Stimulated activated CD8-positive, alpha-beta memory T cell treated with anti-CD3 and anti-CD28 coated beads, Interleukin-7, amount 100 ng/mL, for 4 hours (primary cell): ENCODE results near the gene PDE3B.
"Not testable (repeated sequence)": the region's sequence is repeated elsewhere in the genome, so short reads cannot be mapped to it uniquely, and the experiment has no call there.

Experiments
- DNase-seq, 2 donors: peaks; one replicate each; pipeline ENCODE4 v3.0.0-alpha.2; 2020; ENCODE audit warnings: low read depth in 2 of 2

The PDE3B gene

GRCh38 chr11:14643697-14644225, at the start of gene PDE3B:
PDE3B (plus strand) TSS chr11:14643804; CDS start chr11:14644076, 272 bp downstream.
- peak in 1 of 2 donors; percentile 69 for DNase-seq

GRCh38 chr11:14595261-14595660, 48.3 kb upstream of the PDE3B start:
- not testable (repeated sequence) for DNase-seq

- DNase-seq, result no peak
Observed at GRCh38 chr11:14607713-14608112, 35.9 kb upstream of the PDE3B start.

- DNase-seq, result no peak
Observed at GRCh38 chr11:14609902-14610301, 33.7 kb upstream of the PDE3B start.

- DNase-seq, result no peak
Observed at GRCh38 chr11:14611939-14612338, 31.7 kb upstream of the PDE3B start.

GRCh38 chr11:14612694-14613093, 30.9 kb upstream of the PDE3B start:
- no peak for DNase-seq

GRCh38 chr11:14614091-14614622, 29.4 kb upstream of the PDE3B start:
- DNase-seq, result no peak

- DNase-seq, result no peak
Observed at GRCh38 chr11:14617241-14618027, 26.2 kb upstream of the PDE3B start.

- DNase-seq, result no peak
Observed at GRCh38 chr11:14618060-14618459, 25.5 kb upstream of the PDE3B start.

GRCh38 chr11:14619603-14620531, 23.7 kb upstream of the PDE3B start:
- DNase-seq, result no peak

- DNase-seq, result no peak
Observed at GRCh38 chr11:14622223-14622954, 21.2 kb upstream of the PDE3B start.

GRCh38 chr11:14623036-14623435, 20.6 kb upstream of the PDE3B start:
- DNase-seq, result no peak

GRCh38 chr11:14625586-14626205, 17.9 kb upstream of the PDE3B start:
- DNase-seq, result no peak

- DNase-seq, result no peak
Observed at GRCh38 chr11:14626650-14627049, 17.0 kb upstream of the PDE3B start.

- not testable (repeated sequence) for DNase-seq
Observed at GRCh38 chr11:14633506-14634224, 9.9 kb upstream of the PDE3B start.

- no peak for DNase-seq
Observed at GRCh38 chr11:14634813-14635212, 8.8 kb upstream of the PDE3B start.

- no peak for DNase-seq
Observed at GRCh38 chr11:14635546-14635945, 8.1 kb upstream of the PDE3B start.

- no peak for DNase-seq
Observed at GRCh38 chr11:14636119-14636518, 7.5 kb upstream of the PDE3B start.

- no peak for DNase-seq
Observed at GRCh38 chr11:14637868-14638409, 5.7 kb upstream of the PDE3B start.

- DNase-seq, result no peak
Observed at GRCh38 chr11:14638561-14638960, 5.0 kb upstream of the PDE3B start.
